Bronchial epithelial cell (primary cell): ENCODE measurements around the gene MED12L. TPM values are rescaled to one million over a fixed set of nuclear protein-coding genes. Genes with fewer than 3 reads are reported as not detected.

Experiments used
- DNase-seq: peaks from one replicate; pipeline ENCODE4 v3.0.0-alpha.2; 2010; ENCODE audit warnings: low read depth
- FAIRE-seq: peaks from 2 replicates; lab custom pipeline; 2011; peaks lifted over from hg19 to GRCh38; lab: Jason Lieb, UNC
- H3K27me3 ChIP-seq: 2 replicates; pipeline ENCODE4 v1.5.1; 2011; ENCODE audit warnings: low read length; ENCODE audit not compliant: control insufficient read depth, insufficient read depth
- H3K36me3 ChIP-seq: 2 replicates; pipeline ENCODE4 v1.5.1; 2011; ENCODE audit warnings: low read length; ENCODE audit not compliant: control insufficient read depth, insufficient read depth
- H3K4me3 ChIP-seq: 2 replicates; pipeline ENCODE4 v1.5.1; 2011; ENCODE audit warnings: mild to moderate bottlenecking, low read depth, low read length, control low read depth
- CTCF ChIP-seq: IDR thresholded peaks from 2 replicates; pipeline ENCODE4 v1.5.1; 2011; ENCODE audit warnings: mild to moderate bottlenecking, moderate library complexity, low read length, control low read depth, inconsistent platforms; ENCODE audit not compliant: insufficient read depth, severe bottlenecking
- total RNA-seq: library from RNA; depleted of rRNA; stranded (reverse); fragments of >200 nt; gene quantifications from 2 replicates; pipeline ENCODE4 v1.2.1, GENCODE V29; 2014

Gene MED12L
- total RNA-seq, 1 donor from 2014 or later, result 0.26 TPM

GRCh38 chr3:151093905-151094304 is 8.4 kb downstream of the MED12L start:
- TF ChIP-seq CTCF, result no peak
- Histone ChIP-seq H3K4me3 (no peak overlapping the region), H3K36me3 (no peaks in the 10 kb centered on the region), H3K27me3 (peaks cover 5% of the 10 kb centered on the region)
- DNase-seq (no peak), FAIRE-seq (peak; percentile 58)

GRCh38 chr3:151096716-151097115 is 11.3 kb downstream of the MED12L start:
- no peak for DNase-seq
- TF ChIP-seq CTCF, result no peak
- Histone ChIP-seq H3K27me3 (peaks cover 7% of the 10 kb centered on the region), H3K36me3 (no peaks in the 10 kb centered on the region), H3K4me3 (no peak overlapping the region)
- FAIRE-seq, result no peak

- TF ChIP-seq CTCF, result no peak
- no peak for FAIRE-seq
- peaks cover 5% of the 10 kb centered on the region for H3K27me3 ChIP-seq
- no peak overlapping the region for H3K4me3 ChIP-seq
- H3K36me3 ChIP-seq, result no peaks in the 10 kb centered on the region
- no peak for DNase-seq
These were observed 14.6 kb downstream of the MED12L start for GRCh38 chr3:151100076-151100475.

- no peaks in the 10 kb centered on the region for H3K36me3 ChIP-seq
- peaks cover 5% of the 10 kb centered on the region for H3K27me3 ChIP-seq
- no peak for FAIRE-seq
- TF ChIP-seq CTCF, result no peak
- no peak overlapping the region for H3K4me3 ChIP-seq
- DNase-seq, result no peak
These were observed 16.0 kb downstream of the MED12L start for GRCh38 chr3:151101270-151101969.

GRCh38 chr3:151106311-151106710 is 20.8 kb downstream of the MED12L start:
- no peak for TF ChIP-seq CTCF
- DNase-seq, result no peak
- H3K4me3 ChIP-seq, result no peak overlapping the region

GRCh38 chr3:151107177-151107576 is 21.7 kb downstream of the MED12L start:
- H3K4me3 ChIP-seq, result no peak overlapping the region
- no peak for TF ChIP-seq CTCF
- H3K36me3 ChIP-seq, result no peaks in the 10 kb centered on the region
- DNase-seq (no peak), FAIRE-seq (no peak)
- H3K27me3 ChIP-seq, result no peaks in the 10 kb centered on the region

More at GRCh38 chr3:151106311-151106710, 20.8 kb downstream of the MED12L start:
- FAIRE-seq, result no peak
- Histone ChIP-seq H3K27me3 (no peaks in the 10 kb centered on the region), H3K36me3 (no peaks in the 10 kb centered on the region)
